Measurements from ENCODE around the gene BPIFB2. TPM values are rescaled to one million over a fixed set of nuclear protein-coding genes. Genes with fewer than 3 reads are reported as not detected.

Gene BPIFB2, protein sequence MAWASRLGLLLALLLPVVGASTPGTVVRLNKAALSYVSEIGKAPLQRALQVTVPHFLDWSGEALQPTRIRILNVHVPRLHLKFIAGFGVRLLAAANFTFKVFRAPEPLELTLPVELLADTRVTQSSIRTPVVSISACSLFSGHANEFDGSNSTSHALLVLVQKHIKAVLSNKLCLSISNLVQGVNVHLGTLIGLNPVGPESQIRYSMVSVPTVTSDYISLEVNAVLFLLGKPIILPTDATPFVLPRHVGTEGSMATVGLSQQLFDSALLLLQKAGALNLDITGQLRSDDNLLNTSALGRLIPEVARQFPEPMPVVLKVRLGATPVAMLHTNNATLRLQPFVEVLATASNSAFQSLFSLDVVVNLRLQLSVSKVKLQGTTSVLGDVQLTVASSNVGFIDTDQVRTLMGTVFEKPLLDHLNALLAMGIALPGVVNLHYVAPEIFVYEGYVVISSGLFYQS
- not detected in 2 replicates for polyA plus RNA-seq
- polyA minus RNA-seq, result not detected in 2 replicates

DNA sequence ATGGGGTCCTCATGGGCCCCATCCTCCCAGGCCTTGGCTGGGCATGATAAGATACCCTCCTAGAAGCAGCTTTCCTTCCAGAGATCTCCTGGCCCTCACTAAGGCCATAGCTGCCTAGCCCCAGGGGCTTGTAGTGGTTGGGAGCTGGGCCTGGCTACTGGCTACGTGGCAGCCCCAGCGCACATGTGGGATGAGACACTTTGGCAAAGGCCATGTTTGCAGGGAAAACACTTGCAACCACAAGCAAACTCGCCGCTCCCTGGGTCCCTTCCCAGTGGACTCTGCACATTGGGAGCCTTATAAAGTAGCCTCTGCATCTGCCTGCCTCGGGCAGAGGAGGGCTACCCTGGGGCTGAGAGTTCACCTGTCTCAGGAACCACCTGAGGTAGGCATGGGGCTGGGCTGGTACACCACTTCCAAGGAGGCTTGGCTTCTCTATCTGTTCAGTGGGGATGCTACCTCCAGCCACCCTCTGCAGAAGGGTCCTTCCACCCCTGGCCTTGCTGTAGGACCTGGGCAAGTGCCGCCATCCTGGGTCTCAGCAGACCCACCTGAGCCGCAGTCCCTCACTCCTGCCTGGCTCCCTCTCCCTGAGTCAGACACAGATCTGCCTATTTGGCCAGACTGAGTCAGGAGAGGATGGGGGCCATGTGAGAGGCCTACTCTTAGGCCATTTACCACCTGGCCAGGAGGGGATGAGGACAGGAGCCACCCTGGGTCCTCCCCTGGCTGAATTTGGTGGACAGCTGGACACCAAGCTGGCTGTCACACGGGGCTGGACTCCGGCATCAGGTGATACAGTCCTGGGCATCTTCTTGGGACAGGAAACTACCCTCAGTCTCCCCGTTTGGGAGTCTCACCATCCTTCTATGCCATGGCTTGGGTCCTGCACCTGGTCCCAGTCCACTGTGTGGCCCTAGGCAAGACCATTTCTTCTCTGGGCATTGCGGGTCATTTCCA lies at the start of gene BPIFB2:
TSS of gene BPIFB2 (plus strand) at position 329 of the 960 bp plus-strand sequence. CDS start 871 bp downstream, outside the sequence.
- H3K9me3 ChIP-seq (ENCODE audit: low read length), result peaks cover 3% of the 10 kb centered on the region
- no peak within 1 kb of the TSS for H2AFZ ChIP-seq (ENCODE audit: low read depth, low read length)
- no peak within 1 kb of the TSS for H3K27ac ChIP-seq (ENCODE audit: low read length)
- H3K36me3 ChIP-seq (ENCODE audit: insufficient read depth, low read length), result no peaks in the 10 kb centered on the region
- H3K4me2 ChIP-seq (ENCODE audit: low read length), result no peak within 1 kb of the TSS
- H3K4me3 ChIP-seq (ENCODE audit: low read length), result no peak within 1 kb of the TSS
- no peak for TF ChIP-seq EP300 (conservative IDR thresholded peaks at IDR 0.05; ENCODE audit: poor library complexity, severe bottlenecking)
- TF ChIP-seq, protein P1, sequence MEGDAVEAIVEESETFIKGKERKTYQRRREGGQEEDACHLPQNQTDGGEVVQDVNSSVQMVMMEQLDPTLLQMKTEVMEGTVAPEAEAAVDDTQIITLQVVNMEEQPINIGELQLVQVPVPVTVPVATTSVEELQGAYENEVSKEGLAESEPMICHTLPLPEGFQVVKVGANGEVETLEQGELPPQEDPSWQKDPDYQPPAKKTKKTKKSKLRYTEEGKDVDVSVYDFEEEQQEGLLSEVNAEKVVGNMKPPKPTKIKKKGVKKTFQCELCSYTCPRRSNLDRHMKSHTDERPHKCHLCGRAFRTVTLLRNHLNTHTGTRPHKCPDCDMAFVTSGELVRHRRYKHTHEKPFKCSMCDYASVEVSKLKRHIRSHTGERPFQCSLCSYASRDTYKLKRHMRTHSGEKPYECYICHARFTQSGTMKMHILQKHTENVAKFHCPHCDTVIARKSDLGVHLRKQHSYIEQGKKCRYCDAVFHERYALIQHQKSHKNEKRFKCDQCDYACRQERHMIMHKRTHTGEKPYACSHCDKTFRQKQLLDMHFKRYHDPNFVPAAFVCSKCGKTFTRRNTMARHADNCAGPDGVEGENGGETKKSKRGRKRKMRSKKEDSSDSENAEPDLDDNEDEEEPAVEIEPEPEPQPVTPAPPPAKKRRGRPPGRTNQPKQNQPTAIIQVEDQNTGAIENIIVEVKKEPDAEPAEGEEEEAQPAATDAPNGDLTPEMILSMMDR (IDR thresholded peaks at IDR 0.05; ENCODE audit: poor library complexity, severe bottlenecking), result no peak
- no peak for TF ChIP-seq RAD21 (conservative IDR thresholded peaks at IDR 0.05)
- no peak for TF ChIP-seq POLR2AphosphoS5 (IDR thresholded peaks at IDR 0.05)
- TF ChIP-seq EZH2 (IDR thresholded peaks at IDR 0.05; ENCODE audit: borderline replicate concordance, insufficient read depth, low read length, poor library complexity, severe bottlenecking), result no peak
- TF ChIP-seq, protein P2, sequence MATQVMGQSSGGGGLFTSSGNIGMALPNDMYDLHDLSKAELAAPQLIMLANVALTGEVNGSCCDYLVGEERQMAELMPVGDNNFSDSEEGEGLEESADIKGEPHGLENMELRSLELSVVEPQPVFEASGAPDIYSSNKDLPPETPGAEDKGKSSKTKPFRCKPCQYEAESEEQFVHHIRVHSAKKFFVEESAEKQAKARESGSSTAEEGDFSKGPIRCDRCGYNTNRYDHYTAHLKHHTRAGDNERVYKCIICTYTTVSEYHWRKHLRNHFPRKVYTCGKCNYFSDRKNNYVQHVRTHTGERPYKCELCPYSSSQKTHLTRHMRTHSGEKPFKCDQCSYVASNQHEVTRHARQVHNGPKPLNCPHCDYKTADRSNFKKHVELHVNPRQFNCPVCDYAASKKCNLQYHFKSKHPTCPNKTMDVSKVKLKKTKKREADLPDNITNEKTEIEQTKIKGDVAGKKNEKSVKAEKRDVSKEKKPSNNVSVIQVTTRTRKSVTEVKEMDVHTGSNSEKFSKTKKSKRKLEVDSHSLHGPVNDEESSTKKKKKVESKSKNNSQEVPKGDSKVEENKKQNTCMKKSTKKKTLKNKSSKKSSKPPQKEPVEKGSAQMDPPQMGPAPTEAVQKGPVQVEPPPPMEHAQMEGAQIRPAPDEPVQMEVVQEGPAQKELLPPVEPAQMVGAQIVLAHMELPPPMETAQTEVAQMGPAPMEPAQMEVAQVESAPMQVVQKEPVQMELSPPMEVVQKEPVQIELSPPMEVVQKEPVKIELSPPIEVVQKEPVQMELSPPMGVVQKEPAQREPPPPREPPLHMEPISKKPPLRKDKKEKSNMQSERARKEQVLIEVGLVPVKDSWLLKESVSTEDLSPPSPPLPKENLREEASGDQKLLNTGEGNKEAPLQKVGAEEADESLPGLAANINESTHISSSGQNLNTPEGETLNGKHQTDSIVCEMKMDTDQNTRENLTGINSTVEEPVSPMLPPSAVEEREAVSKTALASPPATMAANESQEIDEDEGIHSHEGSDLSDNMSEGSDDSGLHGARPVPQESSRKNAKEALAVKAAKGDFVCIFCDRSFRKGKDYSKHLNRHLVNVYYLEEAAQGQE (IDR thresholded peaks at IDR 0.05; ENCODE audit: borderline replicate concordance), result no peak
- no peak for TF ChIP-seq SMC3 (conservative IDR thresholded peaks at IDR 0.05; ENCODE audit: poor library complexity)
- TF ChIP-seq TAF1 (IDR thresholded peaks at IDR 0.05; ENCODE audit: low read depth), result no peak
- no peaks in the 10 kb centered on the region for H3K9me2 ChIP-seq (ENCODE audit: insufficient read depth, low read length)
- no peaks in the 10 kb centered on the region for H4K20me1 ChIP-seq (ENCODE audit: insufficient read depth)
- no peak within 1 kb of the TSS for H3K9ac ChIP-seq (ENCODE audit: low read length)
- H3K79me2 ChIP-seq (replicated peaks; ENCODE audit: insufficient read depth, low read length), result no peaks in the 10 kb centered on the region
- no peaks in the 10 kb centered on the region for H3F3A ChIP-seq (ENCODE audit: insufficient read depth, low read length, poor library complexity, severe bottlenecking)
- H3K27me3 ChIP-seq (ENCODE audit: insufficient read depth, low read depth, low read length), result no peaks in the 10 kb centered on the region

DNA sequence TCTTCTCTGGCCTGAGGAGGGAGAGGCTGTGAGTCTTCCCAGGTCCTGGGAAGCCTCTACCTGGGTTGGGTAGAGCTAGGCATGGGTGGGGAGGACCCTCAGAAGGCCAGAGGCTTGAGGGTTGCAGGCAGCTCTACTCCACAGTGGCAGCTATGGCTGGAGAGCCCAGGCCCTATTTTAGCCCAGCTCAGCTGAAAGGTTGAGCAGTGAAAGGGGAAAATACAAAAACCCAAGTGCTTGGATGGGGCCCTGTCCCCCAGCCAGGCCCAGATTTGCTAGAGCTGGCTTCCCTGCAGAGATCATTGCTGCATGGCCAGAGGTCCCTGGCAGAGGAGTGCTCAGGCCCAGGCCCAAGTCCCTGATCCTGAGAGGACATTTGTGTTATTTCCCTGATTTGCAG lies 48.9 kb upstream of the BPIFB2 start:
- Histone ChIP-seq H3K4me3 (ENCODE audit: low read length) (no peak overlapping the region), H3K9ac (ENCODE audit: low read length) (no peak overlapping the region), H4K20me1 (ENCODE audit: insufficient read depth) (no peaks in the 10 kb centered on the region), H3K9me3 (ENCODE audit: low read length) (no peaks in the 10 kb centered on the region), H3K9me2 (ENCODE audit: insufficient read depth, low read length) (no peaks in the 10 kb centered on the region), H3F3A (ENCODE audit: insufficient read depth, low read length, poor library complexity, severe bottlenecking) (no peaks in the 10 kb centered on the region), H3K36me3 (ENCODE audit: insufficient read depth, low read length) (no peaks in the 10 kb centered on the region), H3K4me2 (ENCODE audit: low read length) (no peak overlapping the region), H2AFZ (ENCODE audit: low read depth, low read length) (no peak overlapping the region), H3K27ac (ENCODE audit: low read length) (no peak overlapping the region), H3K79me2 (replicated peaks; ENCODE audit: insufficient read depth, low read length) (no peaks in the 10 kb centered on the region), H3K27me3 (ENCODE audit: insufficient read depth, low read depth, low read length) (no peaks in the 10 kb centered on the region)
- TF ChIP-seq, protein P2 (IDR thresholded peaks at IDR 0.05; ENCODE audit: borderline replicate concordance), result no peak
- TF ChIP-seq MXI1 (conservative IDR thresholded peaks at IDR 0.05; ENCODE audit: poor library complexity, severe bottlenecking) (no peak), TAF1 (IDR thresholded peaks at IDR 0.05; ENCODE audit: low read depth) (no peak), SMC3 (conservative IDR thresholded peaks at IDR 0.05; ENCODE audit: poor library complexity) (no peak), RAD21 (conservative IDR thresholded peaks at IDR 0.05) (no peak), EZH2 (IDR thresholded peaks at IDR 0.05; ENCODE audit: borderline replicate concordance, insufficient read depth, low read length, poor library complexity, severe bottlenecking) (no peak), POLR2AphosphoS5 (IDR thresholded peaks at IDR 0.05) (no peak)
- TF ChIP-seq, protein P1 (IDR thresholded peaks at IDR 0.05; ENCODE audit: poor library complexity, severe bottlenecking), result no peak

All from neural cell (in vitro differentiated cells).